Spleen (tissue), 11 donors: Measurements from ENCODE around the gene DCAF7. TPM values are rescaled to one million over a fixed set of nuclear protein-coding genes. Genes with fewer than 3 reads are reported as not detected.

Source experiments
- DNase-seq: peaks from one replicate; pipeline ENCODE4 v3.0.0-alpha.2; 2020
- H3K27ac ChIP-seq, 8 donors: fragments of 200-600 bp; sonication (generic) in 7 of 8; 1 replicate in 4 of 8; 2 replicates in 4 of 8; pipeline versions ENCODE4 v1.5.0 to v1.8.0; 2016 to 2021; ENCODE audit warnings: inconsistent platforms in 4 of 8, mild to moderate bottlenecking in 4 of 8, moderate library complexity in 1 of 8
- H3K27me3 ChIP-seq, 7 donors: fragments of 200-600 bp; sonication (generic) in 6 of 7; replicated peaks in 1 of 7; 1 replicate in 4 of 7; 2 replicates in 3 of 7; pipeline versions ENCODE4 v1.5.0 to v1.8.0; 2016 to 2021; ENCODE audit warnings: inconsistent platforms in 3 of 7, mild to moderate bottlenecking in 1 of 7
- H3K36me3 ChIP-seq, 6 donors: fragments of 200-600 bp; sonication (generic) in 5 of 6; 1 replicate in 4 of 6; 2 replicates in 2 of 6; pipeline versions ENCODE4 v1.5.0 to v1.8.0; 2016 to 2021; ENCODE audit warnings: inconsistent platforms in 2 of 6
- H3K4me1 ChIP-seq, 6 donors: fragments of 200-600 bp; sonication (generic) in 5 of 6; 1 replicate in 3 of 6; 2 replicates in 3 of 6; pipeline versions ENCODE4 v1.5.0 to v1.8.0; 2016 to 2021; ENCODE audit warnings: inconsistent platforms in 3 of 6
- H3K4me3 ChIP-seq, 8 donors: fragments of 200-600 bp; sonication (generic) in 7 of 8; 1 replicate in 4 of 8; 2 replicates in 4 of 8; pipeline versions ENCODE4 v1.5.0 to v1.8.0; 2016 to 2021; ENCODE audit warnings: inconsistent platforms in 4 of 8, mild to moderate bottlenecking in 4 of 8, moderate library complexity in 2 of 8
- H3K9me3 ChIP-seq, 8 donors: fragments of 200-600 bp; sonication (generic) in 7 of 8; 1 replicate in 4 of 8; 2 replicates in 4 of 8; pipeline versions ENCODE4 v1.5.0 to v1.8.0; 2016 to 2021; ENCODE audit warnings: inconsistent platforms in 4 of 8
- CTCF ChIP-seq, 11 experiments: fragments of 200-600 bp in 7 of 11; fragments of 450-650 bp in 4 of 11; sonication (generic) in 4 of 11; IDR thresholded peaks in 8 of 11; conservative IDR thresholded peaks in 3 of 11; 1 replicate in 7 of 11; 2 replicates in 4 of 11; pipeline versions ENCODE4 v1.4.0 to v1.8.0; 2016 to 2021; ENCODE audit warnings: antibody characterized with exemption in 11 of 11, inconsistent platforms in 4 of 11, mild to moderate bottlenecking in 1 of 11
- POLR2A ChIP-seq, 3 donors: fragments of 450-650 bp; IDR thresholded peaks; one replicate each; pipeline ENCODE4 v1.5.1; 2017; ENCODE audit warnings: antibody characterized with exemption in 3 of 3, mild to moderate bottlenecking in 1 of 3
- POLR2AphosphoS5 ChIP-seq, 3 donors: sonication (generic); formaldehyde crosslinking; IDR thresholded peaks; one replicate each; pipeline ENCODE4 v1.5.1; 2017; ENCODE audit warnings: antibody characterized with exemption in 3 of 3
- WGBS, 5 donors: extraction: QIAGEN DNeasy Blood & Tissue Kit in 3 of 5; methylation state at CpG; one replicate each; pipeline versions ENCODE4 v1.1.5 to v1.1.7; 2013 to 2018; 5-methylcytosine and 5-hydroxymethylcytosine counted together
- intact Hi-C: fragments of 100-400 bp; cut with DNase I; formaldehyde crosslinking; loops from one replicate; pipeline ENCODE4 v1.15.0; 2023; ENCODE audit warnings: low total_unique reads
- polyA plus RNA-seq, 3 donors: library from polyadenylated mRNA; stranded (reverse); fragments of 200-250 nt; gene quantifications; one replicate each; pipeline ENCODE4 v1.2.1, GENCODE V29; 2013
- total RNA-seq, 7 donors: library from RNA; depleted of rRNA in 3 of 7; stranded (reverse); fragments of >200 nt in 3 of 7; fragmentation: NEBNext Ultra II Directional in 4 of 7; extraction: Animal tissue kit (Norgen Biotek cat#: 25700) in 4 of 7; gene quantifications; one replicate each; pipeline versions ENCODE4 v1.1.0 to v1.2.1, GENCODE V29; 2016 to 2021
- donor health status: healthy with polysubstance abuse.
- donor health status: DM: no; HTN: no; CAD: no; lungs with moderate emphysema.
- donor health status: DM: no; HTN: no; CAD: no.
- donor health status: Bipolar disorder and iron deficiency.
- donor health status: healthy.
- donor health status: DM: no; HTN: no; CAD: no.
- donor health status: DM: yes; HTN: yes; CAD: no.

Gene DCAF7
- total and polyA plus RNA-seq, 10 donors: 15.9 to 87.5 (median 54.7) TPM

- Histone ChIP-seq H3K27ac (peak overlapping the region; percentile 83 to 97 (median 94)), H3K9me3 (no peaks in the 10 kb centered on the region), H3K4me1 (peaks cover 47 to 69% (median 59%) of the 10 kb centered on the region in 6 donors), H3K36me3 (no peaks in the 10 kb centered on the region), H3K4me3 (peak overlapping the region; percentile 82 to 99 (median 94)), H3K27me3 (no peaks in the 10 kb centered on the region)
- 0 to 1% (median 1%) methylated on average over 26 to 32 of the region's 32 CpGs for WGBS, 5 donors
- TF ChIP-seq CTCF (IDR thresholded peaks at IDR 0.05 in 8 of 11, conservative IDR thresholded peaks at IDR 0.05 in 3 of 11) (no peak), POLR2A (IDR thresholded peaks at IDR 0.05) (no peak)
- intact Hi-C loops: no loop called here
- DNase-seq: no peak
Observed at GRCh38 chr17:63550817-63551639, 751 bp downstream of the DCAF7 start.

- Histone ChIP-seq H3K9me3 (no peaks in the 10 kb centered on the region), H3K27me3 (no peaks in the 10 kb centered on the region), H3K27ac (peak overlapping the region in 2 of 8 donors; percentile 95 to 96), H3K36me3 (peaks cover 0 to 4% (median 0%) of the 10 kb centered on the region in 6 donors), H3K4me3 (peak overlapping the region in 7 of 8 donors; percentile 82 to 99 (median 92)), H3K4me1 (peaks cover 48 to 80% (median 68%) of the 10 kb centered on the region in 6 donors)
- TF ChIP-seq POLR2A (IDR thresholded peaks at IDR 0.05): no peak
- intact Hi-C loops: no loop called here
- no peak for DNase-seq
- WGBS, 5 donors: 60 to 73% (median 66%) methylated on average over 6 of the region's 6 CpGs
Observed at GRCh38 chr17:63552211-63552610, 1.9 kb downstream of the DCAF7 start.

- TF ChIP-seq POLR2A (IDR thresholded peaks at IDR 0.05) (no peak), CTCF (IDR thresholded peaks at IDR 0.05 in 8 of 11, conservative IDR thresholded peaks at IDR 0.05 in 3 of 11) (no peak), POLR2AphosphoS5 (IDR thresholded peaks at IDR 0.05) (no peak)
- Histone ChIP-seq H3K27me3 (no peaks in the 10 kb centered on the region), H3K9me3 (no peaks in the 10 kb centered on the region), H3K27ac (no peak overlapping the region), H3K36me3 (peaks cover 0 to 11% (median 0%) of the 10 kb centered on the region in 6 donors), H3K4me3 (no peak overlapping the region), H3K4me1 (peaks cover 41 to 95% (median 61%) of the 10 kb centered on the region in 6 donors)
- no peak for DNase-seq
- intact Hi-C loops: no loop called here
- WGBS, 5 donors: 68 to 75% (median 69%) methylated on average over 7 of the region's 7 CpGs
Observed at GRCh38 chr17:63555500-63556156, 5.4 kb downstream of the DCAF7 start.

- no peak for TF ChIP-seq POLR2AphosphoS5 (IDR thresholded peaks at IDR 0.05)
- TF ChIP-seq POLR2A (IDR thresholded peaks at IDR 0.05): no peak
- TF ChIP-seq CTCF (IDR thresholded peaks at IDR 0.05 in 8 of 11, conservative IDR thresholded peaks at IDR 0.05 in 3 of 11): no peak
- WGBS, 5 donors: 89 to 96% (median 94%) methylated on average over 2 of the region's 2 CpGs
- Histone ChIP-seq H3K9me3 (no peaks in the 10 kb centered on the region), H3K4me1 (peaks cover 32 to 96% (median 54%) of the 10 kb centered on the region in 6 donors), H3K4me3 (no peak overlapping the region), H3K36me3 (peaks cover 0 to 11% (median 0%) of the 10 kb centered on the region in 6 donors), H3K27me3 (no peaks in the 10 kb centered on the region), H3K27ac (no peak overlapping the region)
- intact Hi-C loops: no loop called here
- DNase-seq: no peak
Observed at GRCh38 chr17:63557416-63557815, 7.1 kb downstream of the DCAF7 start.
